HG03354 (cell line): Measurements from ENCODE around the gene ZFP69.

Source experiments
- ATAC-seq: cut with Tn5 transposase; IDR thresholded peaks from one replicate; pipeline ENCODE4 v1.9.1; 2021; ENCODE audit warnings: mild to moderate bottlenecking; ENCODE audit not compliant: unreplicated experiment, poor library complexity, severe bottlenecking

ZFP69 gene

GRCh38 chr1:40476924-40477677 lies at the start of gene ZFP69:
Gene ZFP69, plus strand, starts transcription at chr1:40477290. Its CDS starts 2,072 bp downstream, at chr1:40479362.
- ATAC-seq = peak; percentile 83

GRCh38 chr1:40431385-40431784 lies 45.7 kb upstream of the ZFP69 start:
- ATAC-seq = no peak

- no peak for ATAC-seq
These were observed 44.3 kb upstream of the ZFP69 start for GRCh38 chr1:40432644-40433390.

- ATAC-seq = no peak
These were observed 41.6 kb upstream of the ZFP69 start for GRCh38 chr1:40435471-40435870.

- no peak for ATAC-seq
These were observed 41.2 kb upstream of the ZFP69 start for GRCh38 chr1:40435876-40436275.

GRCh38 chr1:40438391-40439015 lies 38.6 kb upstream of the ZFP69 start:
- no peak for ATAC-seq

GRCh38 chr1:40439247-40439646 lies 37.8 kb upstream of the ZFP69 start:
- ATAC-seq = no peak

- peak; percentile 85 for ATAC-seq
These were observed 27.2 kb upstream of the ZFP69 start, which contains the start of gene ZFP69B for GRCh38 chr1:40449684-40450494. Gene ZFP69B, plus strand, starts transcription at chr1:40450476. Its CDS starts 486 bp downstream, at chr1:40450962.

GRCh38 chr1:40450495-40451237 lies 26.4 kb upstream of the ZFP69 start:
- peak; percentile 44 for ATAC-seq

GRCh38 chr1:40451238-40451585 lies 25.9 kb upstream of the ZFP69 start:
- peak; percentile 5 for ATAC-seq

GRCh38 chr1:40454873-40455272 lies 22.2 kb upstream of the ZFP69 start:
- no peak for ATAC-seq

GRCh38 chr1:40462956-40463590 lies 14.0 kb upstream of the ZFP69 start:
- no peak for ATAC-seq

GRCh38 chr1:40469327-40469726 lies 7.8 kb upstream of the ZFP69 start:
- no peak for ATAC-seq

- ATAC-seq = no peak
These were observed 1.8 kb upstream of the ZFP69 start for GRCh38 chr1:40475268-40475667.

GRCh38 chr1:40477678-40478053 lies 576 bp downstream of the ZFP69 start:
- ATAC-seq = peak; percentile 20

GRCh38 chr1:40478276-40478675 lies 1.2 kb downstream of the ZFP69 start:
- ATAC-seq = no peak

- no peak for ATAC-seq
These were observed 2.1 kb downstream of the ZFP69 start for GRCh38 chr1:40479156-40479555.

- no peak for ATAC-seq
These were observed 18.3 kb downstream of the ZFP69 start for GRCh38 chr1:40495315-40495903.
